GM06990 (cell line): ENCODE results near the gene ENDOD1.
"Not testable (repeated sequence)": the region's sequence is repeated elsewhere in the genome, so short reads cannot be mapped to it uniquely, and the experiment has no call there.

Source experiments
- DNase-seq: peaks from one replicate; pipeline ENCODE4 v3.0.0-alpha.2; 2011; ENCODE audit not compliant: insufficient read length; ENCODE audit errors: extremely low read depth
- H3K27me3 ChIP-seq: replicated peaks from 2 replicates; pipeline ENCODE4 v1.6.0; 2011; ENCODE audit warnings: low read length; ENCODE audit not compliant: control insufficient read depth, insufficient read depth
- H3K36me3 ChIP-seq: 2 replicates; pipeline ENCODE4 v1.5.1; 2011; ENCODE audit warnings: low read length; ENCODE audit not compliant: control insufficient read depth, insufficient read depth
- H3K4me3 ChIP-seq: replicated peaks from 2 replicates; pipeline ENCODE4 v1.5.1; 2011; ENCODE audit warnings: low read depth, mild to moderate bottlenecking, control low read depth, low read length
- CTCF ChIP-seq: IDR thresholded peaks from 2 replicates; pipeline ENCODE4 v1.5.1; 2011; ENCODE audit warnings: low read length, control low read depth, mild to moderate bottlenecking, inconsistent platforms; ENCODE audit not compliant: insufficient read depth, poor library complexity, severe bottlenecking

ENDOD1 gene

GRCh38 chr11:95104856-95105255 is 15.2 kb downstream of the ENDOD1 start:
- H3K27me3 ChIP-seq = no peaks in the 10 kb centered on the region
- TF ChIP-seq CTCF = no peak
- no peak for DNase-seq
- H3K36me3 ChIP-seq = no peaks in the 10 kb centered on the region
- no peak overlapping the region for H3K4me3 ChIP-seq

GRCh38 chr11:95108159-95108611 is 18.5 kb downstream of the ENDOD1 start:
- H3K36me3 ChIP-seq = no peaks in the 10 kb centered on the region
- DNase-seq = no peak
- H3K4me3 ChIP-seq = no peak overlapping the region
- H3K27me3 ChIP-seq = no peaks in the 10 kb centered on the region
- TF ChIP-seq CTCF = no peak

GRCh38 chr11:95108671-95109551 is 19.3 kb downstream of the ENDOD1 start:
- Histone ChIP-seq H3K4me3 (no peak overlapping the region), H3K36me3 (no peaks in the 10 kb centered on the region), H3K27me3 (no peaks in the 10 kb centered on the region)
- TF ChIP-seq CTCF = no peak
- DNase-seq = no peak

GRCh38 chr11:95111471-95111870 is 21.8 kb downstream of the ENDOD1 start:
- not testable (repeated sequence) for DNase-seq, H3K36me3 ChIP-seq, H3K27me3 ChIP-seq, H3K4me3 ChIP-seq

GRCh38 chr11:95111923-95112540 is 22.4 kb downstream of the ENDOD1 start:
- no peaks in the 10 kb centered on the region for H3K36me3 ChIP-seq

More at GRCh38 chr11:95111923-95112540, 22.4 kb downstream of the ENDOD1 start:
- Histone ChIP-seq H3K27me3 (no peaks in the 10 kb centered on the region), H3K4me3 (no peak overlapping the region)
- no peak for TF ChIP-seq CTCF
- DNase-seq = no peak
